GM21515 (cell line): ENCODE data around the gene LAMA2.

Experiments
- ATAC-seq: cut with Tn5 transposase; IDR thresholded peaks from one replicate; pipeline ENCODE4 v1.9.1; 2021; ENCODE audit not compliant: unreplicated experiment

LAMA2 gene

GRCh38 chr6:128903715-128904114, 20.8 kb downstream of the LAMA2 start:
- no peak for ATAC-seq

GRCh38 chr6:128914051-128914450, 31.1 kb downstream of the LAMA2 start:
- no peak for ATAC-seq

- no peak for ATAC-seq
Measured at GRCh38 chr6:128918886-128919285, 35.9 kb downstream of the LAMA2 start.

GRCh38 chr6:128919412-128920180, 36.7 kb downstream of the LAMA2 start:
- ATAC-seq = no peak

GRCh38 chr6:128925765-128926164, 42.8 kb downstream of the LAMA2 start:
- no peak for ATAC-seq

- no peak for ATAC-seq
Measured at GRCh38 chr6:128929869-128930268, 46.9 kb downstream of the LAMA2 start.

- ATAC-seq = no peak
Measured at GRCh38 chr6:128930321-128930720, 47.4 kb downstream of the LAMA2 start.

GRCh38 chr6:128932061-128932460, 49.1 kb downstream of the LAMA2 start:
- ATAC-seq = no peak

GRCh38 chr6:128950864-128951263, 67.9 kb downstream of the LAMA2 start:
- no peak for ATAC-seq

- ATAC-seq = no peak
Measured at GRCh38 chr6:128952902-128953301, 70.0 kb downstream of the LAMA2 start.

GRCh38 chr6:128954308-128955043, 71.5 kb downstream of the LAMA2 start:
- ATAC-seq = no peak

- ATAC-seq = no peak
Measured at GRCh38 chr6:128963561-128963960, 80.6 kb downstream of the LAMA2 start.

GRCh38 chr6:128964233-128964755, 81.4 kb downstream of the LAMA2 start:
- no peak for ATAC-seq

- ATAC-seq = no peak
Measured at GRCh38 chr6:128964771-128965170, 81.8 kb downstream of the LAMA2 start.

GRCh38 chr6:128966934-128967333, 84.0 kb downstream of the LAMA2 start:
- no peak for ATAC-seq

- ATAC-seq = no peak
Measured at GRCh38 chr6:128979071-128979470, 96.1 kb downstream of the LAMA2 start.

- ATAC-seq = no peak
Measured at GRCh38 chr6:128981716-128982115, 98.8 kb downstream of the LAMA2 start.

GRCh38 chr6:128990360-128990759, 107.4 kb downstream of the LAMA2 start:
- ATAC-seq = no peak

- ATAC-seq = no peak
Measured at GRCh38 chr6:128990915-128991314, 108.0 kb downstream of the LAMA2 start.

- ATAC-seq = no peak
Measured at GRCh38 chr6:128993166-128993565, 110.2 kb downstream of the LAMA2 start.

GRCh38 chr6:128997880-128998279, 114.9 kb downstream of the LAMA2 start:
- no peak for ATAC-seq
